IMR-90 (cell line): ENCODE data around the gene SLC17A6. TPM values are rescaled to one million over a fixed set of nuclear protein-coding genes. Genes with fewer than 3 reads are reported as not detected.

ENCODE experiments used
- ATAC-seq: fragments of 200-7000 bp; cut with Tn5 transposase; 2 replicates; pipeline ENCODE4 v1.9.1; 2020; ENCODE audit warnings: low read depth, mild to moderate bottlenecking, moderate library complexity
- BruUV-seq: library from RNA; stranded (reverse); fragments of 400-500 nt; replicated peaks from 2 replicates; lab custom pipeline; 2021; lab: Mats Ljungman, UMichigan
- CTCF ChIA-PET: fragments of 300-600 bp; formaldehyde crosslinking; extraction: SDS; loops from one replicate; lab custom pipeline; 2021; ENCODE audit warnings: antibody characterized with exemption; lab: Yijun Ruan, JAX
- POLR2A ChIA-PET: fragments of 300-600 bp; sonication (Branson Sonifier 250); formaldehyde crosslinking; loops from one replicate; lab custom pipeline; 2022; ENCODE audit warnings: antibody characterized with exemption; ENCODE audit not compliant: unreplicated experiment; lab: Charles Lee
- DNase-seq: peaks from one replicate; pipeline ENCODE4 v3.0.0; 2013
- H2AFZ ChIP-seq: replicated peaks from 2 replicates; pipeline ENCODE3; 2013; ENCODE audit warnings: low read length, mild to moderate bottlenecking; ENCODE audit not compliant: poor library complexity
- H2AK5ac ChIP-seq: 2 replicates; pipeline ENCODE4 v1.6.1; 2013; ENCODE audit warnings: low read depth, low read length, inconsistent platforms
- H2AK9ac ChIP-seq: replicated peaks from 2 replicates; pipeline ENCODE3; 2013; ENCODE audit warnings: mild to moderate bottlenecking, low read depth, low read length, moderate library complexity; ENCODE audit not compliant: poor library complexity
- H2BK120ac ChIP-seq: 2 replicates; pipeline ENCODE4 v1.6.1; 2013; ENCODE audit warnings: low read depth, low read length, inconsistent platforms
- H2BK15ac ChIP-seq: 3 replicates; pipeline ENCODE4 v1.6.1; 2013; ENCODE audit warnings: low read depth, low read length, inconsistent platforms
- H2BK20ac ChIP-seq: 2 replicates; pipeline ENCODE4 v1.6.1; 2013; ENCODE audit warnings: low read depth, mild to moderate bottlenecking, inconsistent platforms, low read length, moderate library complexity
- H2BK5ac ChIP-seq: 2 replicates; pipeline ENCODE4 v1.6.1; 2013; ENCODE audit warnings: mild to moderate bottlenecking, low read depth, low read length, inconsistent platforms; ENCODE audit not compliant: poor library complexity, severe bottlenecking
- H3K14ac ChIP-seq: replicated peaks from 2 replicates; pipeline ENCODE4 v1.6.1; 2013; ENCODE audit warnings: low read depth, low read length, inconsistent platforms
- H3K18ac ChIP-seq: 2 replicates; pipeline ENCODE4 v1.6.1; 2013; ENCODE audit warnings: low read depth, low read length, control low read depth
- H3K23ac ChIP-seq: 2 replicates; pipeline ENCODE4 v1.6.1; 2013; ENCODE audit warnings: low read depth, low read length, inconsistent platforms
- H3K27ac ChIP-seq: 2 replicates; pipeline ENCODE4 v1.5.1; 2013; ENCODE audit warnings: mild to moderate bottlenecking, control low read depth, low read length; ENCODE audit not compliant: insufficient read depth
- H3K27me3 ChIP-seq: 2 replicates; pipeline ENCODE4 v1.6.1; 2013; ENCODE audit warnings: low read length; ENCODE audit not compliant: control insufficient read depth, insufficient read depth
- H3K36me3 ChIP-seq: 2 replicates; pipeline ENCODE4 v1.6.1; 2013; ENCODE audit warnings: low read length, mixed read lengths; ENCODE audit not compliant: control insufficient read depth, insufficient read depth
- H3K4ac ChIP-seq: 2 replicates; pipeline ENCODE4 v1.6.1; 2013; ENCODE audit warnings: low read depth, low read length, inconsistent platforms
- H3K4me1 ChIP-seq: 2 replicates; pipeline ENCODE4 v1.6.1; 2013; ENCODE audit warnings: low read length, mixed read lengths; ENCODE audit not compliant: control insufficient read depth, insufficient read depth
- H3K4me2 ChIP-seq: 2 replicates; pipeline ENCODE4 v1.6.1; 2013; ENCODE audit warnings: low read depth, mild to moderate bottlenecking, control low read depth, low read length, moderate library complexity
- H3K4me3 ChIP-seq: 2 replicates; pipeline ENCODE4 v1.5.1; 2013; ENCODE audit warnings: low read depth, mild to moderate bottlenecking, control low read depth, low read length, moderate library complexity; ENCODE audit not compliant: insufficient read depth
- H3K56ac ChIP-seq: 2 replicates; pipeline ENCODE4 v1.6.1; 2013; ENCODE audit warnings: low read length, inconsistent platforms; ENCODE audit not compliant: insufficient read depth; ENCODE audit errors: extremely low read depth
- H3K79me1 ChIP-seq, 2 experiments: 2 replicates each; pipeline ENCODE4 v1.6.1; 2013; ENCODE audit warnings: low read length in 2 of 2, inconsistent platforms in 1 of 2, low read depth in 1 of 2
- H3K9ac ChIP-seq: 2 replicates; pipeline ENCODE4 v1.6.1; 2013; ENCODE audit warnings: low read depth, low read length, control low read depth
- H3K9me1 ChIP-seq: 2 replicates; pipeline ENCODE4 v1.6.1; 2013; ENCODE audit warnings: low read length, inconsistent platforms; ENCODE audit not compliant: insufficient read depth
- H3K9me3 ChIP-seq: 2 replicates; pipeline ENCODE4 v1.6.1; 2013; ENCODE audit warnings: low read length; ENCODE audit not compliant: control insufficient read depth, insufficient read depth
- H4K20me1 ChIP-seq: 2 replicates; pipeline ENCODE4 v1.6.1; 2013; ENCODE audit warnings: low read length, inconsistent platforms; ENCODE audit not compliant: insufficient read depth
- H4K5ac ChIP-seq: 2 replicates; pipeline ENCODE4 v1.6.1; 2013; ENCODE audit warnings: mild to moderate bottlenecking, low read depth, low read length, control low read depth
- H4K8ac ChIP-seq, 2 experiments: 2 replicates each; pipeline ENCODE4 v1.6.1; 2013; ENCODE audit warnings: low read depth in 2 of 2, low read length in 2 of 2, control low read depth in 1 of 2, inconsistent platforms in 1 of 2
- H4K91ac ChIP-seq: 2 replicates; pipeline ENCODE4 v1.6.1; 2013; ENCODE audit warnings: low read depth, low read length, inconsistent platforms; ENCODE audit not compliant: insufficient read depth
- BHLHE40 ChIP-seq: fragments of 150-350 bp; IDR thresholded peaks from 2 replicates; pipeline ENCODE4 v1.6.1; 2016; ENCODE audit warnings: mild to moderate bottlenecking, low read depth, low read length
- CHD1 ChIP-seq: IDR thresholded peaks from 2 replicates; pipeline ENCODE4 v1.6.1; 2012; ENCODE audit warnings: low read depth, low read length, improper control_type of control experiment
- FOS ChIP-seq: fragments of 150-350 bp; IDR thresholded peaks from 2 replicates; pipeline ENCODE4 v1.6.1; 2016; ENCODE audit warnings: low read depth, low read length
- MAFK ChIP-seq: IDR thresholded peaks from 2 replicates; pipeline ENCODE4 v1.6.1; 2012; ENCODE audit warnings: low read depth, low read length, improper control_type of control experiment
- MAZ ChIP-seq: IDR thresholded peaks from 2 replicates; pipeline ENCODE4 v1.6.1; 2012; ENCODE audit warnings: low read depth, mild to moderate bottlenecking, low read length, improper control_type of control experiment, moderate library complexity, borderline replicate concordance
- MXI1 ChIP-seq: IDR thresholded peaks from 2 replicates; pipeline ENCODE4 v1.6.1; 2012; ENCODE audit warnings: low read depth, mild to moderate bottlenecking, low read length, moderate library complexity, borderline replicate concordance
- NFE2L2 ChIP-seq: fragments of 150-350 bp; IDR thresholded peaks from 2 replicates; pipeline ENCODE4 v1.6.1; 2016; ENCODE audit warnings: low read depth, mild to moderate bottlenecking, low read length
- POLR2A ChIP-seq: IDR thresholded peaks from 2 replicates; pipeline ENCODE4 v1.6.1; 2012; ENCODE audit warnings: mild to moderate bottlenecking, low read depth, low read length
- RFX5 ChIP-seq: IDR thresholded peaks from 2 replicates; pipeline ENCODE4 v1.8.0; 2012; ENCODE audit warnings: low read depth, mild to moderate bottlenecking, low read length, moderate library complexity
- whole genome bisulfite sequencing, 2 experiments: methylation state at CpG; one replicate each; pipeline versions ENCODE4 v1.1.5 to v1.1.7; 2013; ENCODE audit warnings: missing lambda C conversion rate in 2 of 2; ENCODE audit not compliant: insufficient read length in 1 of 2; ENCODE audit errors: extremely low coverage in 2 of 2; 5-methylcytosine and 5-hydroxymethylcytosine counted together
- dilution Hi-C: fragments of 300-500 bp; cut with HindIII; formaldehyde crosslinking; loops from one replicate; pipeline ENCODE4 v1.14.3; 2018; ENCODE audit warnings: low sequenced_read_pairs; ENCODE audit not compliant: unreplicated experiment
- in situ Hi-C: fragments of 300-500 bp; cut with MboI; formaldehyde crosslinking; loops from 3 replicates; pipeline ENCODE4 v1.14.3; 2019; ENCODE audit warnings: low sequenced_read_pairs, inconsistent platforms, mixed read lengths
- intact Hi-C: fragments of 100-400 bp; cut with micrococcal nuclease; formaldehyde crosslinking; loops from 2 replicates; pipeline ENCODE4 v1.10.0; 2022
- polyA plus RNA-seq, 3 experiments: library from polyadenylated mRNA; depleted of rRNA; stranded (reverse); fragments of >200 nt; gene quantifications; 2 replicates each; pipeline ENCODE4 v1.2.3, GENCODE V29; 2012; ENCODE audit warnings: low replicate concordance in 1 of 3
- total RNA-seq: library from RNA; depleted of rRNA; stranded (reverse); fragments of >200 nt; gene quantifications from 2 replicates; pipeline ENCODE4 v1.2.3, GENCODE V29; 2012
- TF ChIP-seq, protein P1 (sequence below): fragments of 150-350 bp; IDR thresholded peaks from 2 replicates; pipeline ENCODE4 v1.6.1; 2016; ENCODE audit warnings: low read depth, mild to moderate bottlenecking, low read length, moderate library complexity, borderline replicate concordance
- TF ChIP-seq, protein P2 (sequence below): fragments of 150-350 bp; IDR thresholded peaks from 2 replicates; pipeline ENCODE4 v1.6.1; 2017; ENCODE audit warnings: mild to moderate bottlenecking, antibody characterized with exemption, low read length, low read depth
- TF ChIP-seq, protein P3 (sequence below): conservative IDR thresholded peaks from 2 replicates; pipeline ENCODE4 v1.5.1; 2012; ENCODE audit warnings: mild to moderate bottlenecking, low read depth, low read length, improper control_type of control experiment

Gene SLC17A6
- total and polyA plus RNA-seq, 2 of the 4 experiments (the other 2 are of a cell fraction) = not detected

DNA sequence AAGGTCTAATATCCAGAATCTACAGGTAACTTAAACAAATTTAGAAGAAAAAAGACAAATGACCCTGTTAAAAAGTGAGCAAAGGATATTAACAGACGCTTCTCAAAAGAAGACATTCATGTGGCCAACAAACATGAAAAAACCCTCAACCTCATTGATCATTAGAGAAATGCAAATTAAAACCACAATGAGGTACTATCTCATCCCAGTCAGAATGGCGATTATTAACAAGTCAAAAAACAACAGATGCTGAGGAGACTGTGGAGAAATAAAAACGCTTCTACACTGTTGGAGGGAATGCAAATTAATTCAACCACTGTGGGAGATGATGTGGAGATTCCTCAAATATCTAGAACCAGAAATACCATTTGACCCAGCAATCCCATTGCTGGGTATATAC lies 67.2 kb downstream of the SLC17A6 start:
- H3K9me1 ChIP-seq = no peaks in the 10 kb centered on the region
- no peak overlapping the region for H4K91ac ChIP-seq
- H2BK5ac ChIP-seq = no peak overlapping the region
- TF ChIP-seq, protein P1, sequence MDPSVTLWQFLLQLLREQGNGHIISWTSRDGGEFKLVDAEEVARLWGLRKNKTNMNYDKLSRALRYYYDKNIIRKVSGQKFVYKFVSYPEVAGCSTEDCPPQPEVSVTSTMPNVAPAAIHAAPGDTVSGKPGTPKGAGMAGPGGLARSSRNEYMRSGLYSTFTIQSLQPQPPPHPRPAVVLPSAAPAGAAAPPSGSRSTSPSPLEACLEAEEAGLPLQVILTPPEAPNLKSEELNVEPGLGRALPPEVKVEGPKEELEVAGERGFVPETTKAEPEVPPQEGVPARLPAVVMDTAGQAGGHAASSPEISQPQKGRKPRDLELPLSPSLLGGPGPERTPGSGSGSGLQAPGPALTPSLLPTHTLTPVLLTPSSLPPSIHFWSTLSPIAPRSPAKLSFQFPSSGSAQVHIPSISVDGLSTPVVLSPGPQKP = no peak
- TF ChIP-seq MAZ (no peak), MXI1 (no peak), RFX5 (no peak), NFE2L2 (no peak), POLR2A (no peak), BHLHE40 (no peak), MAFK (no peak), CHD1 (no peak), FOS (no peak)
- TF ChIP-seq, protein P2, sequence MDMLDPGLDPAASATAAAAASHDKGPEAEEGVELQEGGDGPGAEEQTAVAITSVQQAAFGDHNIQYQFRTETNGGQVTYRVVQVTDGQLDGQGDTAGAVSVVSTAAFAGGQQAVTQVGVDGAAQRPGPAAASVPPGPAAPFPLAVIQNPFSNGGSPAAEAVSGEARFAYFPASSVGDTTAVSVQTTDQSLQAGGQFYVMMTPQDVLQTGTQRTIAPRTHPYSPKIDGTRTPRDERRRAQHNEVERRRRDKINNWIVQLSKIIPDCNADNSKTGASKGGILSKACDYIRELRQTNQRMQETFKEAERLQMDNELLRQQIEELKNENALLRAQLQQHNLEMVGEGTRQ = no peak
- TF ChIP-seq, protein P3, sequence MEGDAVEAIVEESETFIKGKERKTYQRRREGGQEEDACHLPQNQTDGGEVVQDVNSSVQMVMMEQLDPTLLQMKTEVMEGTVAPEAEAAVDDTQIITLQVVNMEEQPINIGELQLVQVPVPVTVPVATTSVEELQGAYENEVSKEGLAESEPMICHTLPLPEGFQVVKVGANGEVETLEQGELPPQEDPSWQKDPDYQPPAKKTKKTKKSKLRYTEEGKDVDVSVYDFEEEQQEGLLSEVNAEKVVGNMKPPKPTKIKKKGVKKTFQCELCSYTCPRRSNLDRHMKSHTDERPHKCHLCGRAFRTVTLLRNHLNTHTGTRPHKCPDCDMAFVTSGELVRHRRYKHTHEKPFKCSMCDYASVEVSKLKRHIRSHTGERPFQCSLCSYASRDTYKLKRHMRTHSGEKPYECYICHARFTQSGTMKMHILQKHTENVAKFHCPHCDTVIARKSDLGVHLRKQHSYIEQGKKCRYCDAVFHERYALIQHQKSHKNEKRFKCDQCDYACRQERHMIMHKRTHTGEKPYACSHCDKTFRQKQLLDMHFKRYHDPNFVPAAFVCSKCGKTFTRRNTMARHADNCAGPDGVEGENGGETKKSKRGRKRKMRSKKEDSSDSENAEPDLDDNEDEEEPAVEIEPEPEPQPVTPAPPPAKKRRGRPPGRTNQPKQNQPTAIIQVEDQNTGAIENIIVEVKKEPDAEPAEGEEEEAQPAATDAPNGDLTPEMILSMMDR = no peak
- dilution Hi-C loops (no loop called here), in situ Hi-C loops (no loop called here), intact Hi-C loops (no loop called here)
- no peak overlapping the region for H3K14ac ChIP-seq
- H3K56ac ChIP-seq = no peak overlapping the region
- H3K4me1 ChIP-seq = no peaks in the 10 kb centered on the region
- H3K27me3 ChIP-seq = no peaks in the 10 kb centered on the region
- no peak overlapping the region for H2BK120ac ChIP-seq
- H3K4me3 ChIP-seq = no peak overlapping the region
- H2BK20ac ChIP-seq = no peak overlapping the region
- H3K4me2 ChIP-seq = no peak overlapping the region
- H3K36me3 ChIP-seq = no peaks in the 10 kb centered on the region
- DNase-seq = no peak
- ATAC-seq = no peak
- CTCF ChIA-PET = no interaction called here
- WGBS, 2 experiments = no CpG with 5 or more reads among the region's 3 CpGs
- no peak overlapping the region for H3K9ac ChIP-seq
- no peak overlapping the region for H2BK15ac ChIP-seq
- no peak overlapping the region for H2AK9ac ChIP-seq
- no TSS peak for BruUV-seq
- no peak overlapping the region for H4K5ac ChIP-seq
- no peaks in the 10 kb centered on the region for H3K9me3 ChIP-seq
- H2AFZ ChIP-seq = no peak overlapping the region
- H2AK5ac ChIP-seq = no peak overlapping the region
- H4K8ac ChIP-seq = no peak overlapping the region
- POLR2A ChIA-PET = no interaction called here
- no peak overlapping the region for H3K4ac ChIP-seq
- H3K79me1 ChIP-seq = no peaks in the 10 kb centered on the region
- no peak overlapping the region for H3K27ac ChIP-seq
- H4K20me1 ChIP-seq = no peaks in the 10 kb centered on the region
- no peak overlapping the region for H3K23ac ChIP-seq
- H3K18ac ChIP-seq = no peak overlapping the region
